Peyer's patch (tissue), 4 donors: ENCODE measurements around the gene EDRF1.

Experiments
- POLR2A ChIP-seq, 2 donors: fragments of 450-650 bp; IDR thresholded peaks; one replicate each; pipeline ENCODE4 v1.5.1; 2017; ENCODE audit warnings: antibody characterized with exemption in 2 of 2, mild to moderate bottlenecking in 2 of 2, moderate library complexity in 2 of 2
- TF ChIP-seq, protein P1 (sequence below), 6 experiments: fragments of 450-650 bp in 4 of 6; fragments of 200-600 bp in 2 of 6; sonication (generic) in 1 of 6; IDR thresholded peaks; one replicate each; pipeline ENCODE4 v1.5.1; 2017 to 2019; ENCODE audit warnings: antibody characterized with exemption in 6 of 6, mild to moderate bottlenecking in 3 of 6, moderate library complexity in 1 of 6

DNA sequence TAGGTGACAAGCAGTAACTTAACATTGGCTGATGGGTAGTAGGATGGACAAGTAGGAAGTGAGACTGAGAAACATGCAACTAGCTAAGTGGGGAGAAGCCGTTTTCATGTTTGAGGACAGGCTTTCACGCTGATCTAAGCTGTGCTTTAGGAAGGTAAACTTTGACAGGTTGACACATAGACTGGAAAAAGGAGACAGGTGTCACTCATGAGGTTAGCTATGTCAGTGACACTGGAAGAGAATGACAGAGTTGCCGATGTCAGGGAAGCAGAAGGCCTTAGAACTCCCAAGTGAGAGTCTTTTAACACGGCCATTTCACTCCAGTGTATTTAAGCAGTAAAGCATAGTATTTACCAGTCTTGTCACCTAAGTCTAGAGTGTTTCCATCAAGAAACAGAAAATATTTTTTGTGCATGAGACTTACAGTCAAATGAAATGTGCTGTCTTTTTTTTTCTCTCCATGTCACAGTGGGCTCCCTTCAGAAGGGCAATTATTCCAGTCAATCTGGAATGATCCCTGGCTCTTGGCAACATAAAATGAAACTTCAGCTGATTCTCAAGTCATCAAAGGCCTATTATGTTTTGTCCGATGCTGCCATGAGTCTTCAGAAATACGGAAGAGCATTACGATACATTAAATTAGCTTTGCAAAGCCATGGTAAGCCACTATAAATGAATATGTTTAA lies 20.6 kb downstream of the EDRF1 start:
- TF ChIP-seq POLR2A (IDR thresholded peaks at IDR 0.05), result no peak
- TF ChIP-seq, protein P1, sequence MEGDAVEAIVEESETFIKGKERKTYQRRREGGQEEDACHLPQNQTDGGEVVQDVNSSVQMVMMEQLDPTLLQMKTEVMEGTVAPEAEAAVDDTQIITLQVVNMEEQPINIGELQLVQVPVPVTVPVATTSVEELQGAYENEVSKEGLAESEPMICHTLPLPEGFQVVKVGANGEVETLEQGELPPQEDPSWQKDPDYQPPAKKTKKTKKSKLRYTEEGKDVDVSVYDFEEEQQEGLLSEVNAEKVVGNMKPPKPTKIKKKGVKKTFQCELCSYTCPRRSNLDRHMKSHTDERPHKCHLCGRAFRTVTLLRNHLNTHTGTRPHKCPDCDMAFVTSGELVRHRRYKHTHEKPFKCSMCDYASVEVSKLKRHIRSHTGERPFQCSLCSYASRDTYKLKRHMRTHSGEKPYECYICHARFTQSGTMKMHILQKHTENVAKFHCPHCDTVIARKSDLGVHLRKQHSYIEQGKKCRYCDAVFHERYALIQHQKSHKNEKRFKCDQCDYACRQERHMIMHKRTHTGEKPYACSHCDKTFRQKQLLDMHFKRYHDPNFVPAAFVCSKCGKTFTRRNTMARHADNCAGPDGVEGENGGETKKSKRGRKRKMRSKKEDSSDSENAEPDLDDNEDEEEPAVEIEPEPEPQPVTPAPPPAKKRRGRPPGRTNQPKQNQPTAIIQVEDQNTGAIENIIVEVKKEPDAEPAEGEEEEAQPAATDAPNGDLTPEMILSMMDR (IDR thresholded peaks at IDR 0.05), result no peak
